Uterus (tissue), 4 donors: ENCODE results near the gene GSK3A. TPM values are rescaled to one million over a fixed set of nuclear protein-coding genes. Genes with fewer than 3 reads are reported as not detected.

Experiments used
- DNase-seq, 2 donors: peaks; one replicate each; pipeline ENCODE4 v3.0.0-alpha.2; 2019 to 2020
- H3K27ac ChIP-seq, 2 donors: fragments of 200-600 bp; sonication (generic); 1 replicate in 1 of 2; 2 replicates in 1 of 2; pipeline ENCODE4 v1.5.1; 2016 to 2018
- H3K27me3 ChIP-seq, 2 donors: fragments of 200-600 bp; sonication (generic); one replicate each; pipeline ENCODE4 v1.5.1; 2018 to 2019; ENCODE audit warnings: control low read depth in 1 of 2
- H3K36me3 ChIP-seq, 2 donors: fragments of 200-600 bp; sonication (generic); one replicate each; pipeline ENCODE4 v1.5.1; 2019; ENCODE audit warnings: control low read depth in 1 of 2
- H3K4me1 ChIP-seq, 2 donors: fragments of 200-600 bp; sonication (generic); one replicate each; pipeline ENCODE4 v1.5.1; 2018 to 2019; ENCODE audit warnings: control low read depth in 1 of 2
- H3K4me3 ChIP-seq, 2 donors: fragments of 200-600 bp; sonication (generic); 1 replicate in 1 of 2; 2 replicates in 1 of 2; pipeline ENCODE4 v1.5.1; 2018 to 2019; ENCODE audit warnings: mild to moderate bottlenecking in 1 of 2
- H3K9me3 ChIP-seq, 2 donors: fragments of 200-600 bp; sonication (generic); one replicate each; pipeline ENCODE4 v1.5.1; 2019; ENCODE audit warnings: control low read depth in 1 of 2
- POLR2A ChIP-seq, 2 donors: fragments of 450-650 bp; IDR thresholded peaks; one replicate each; pipeline ENCODE4 v1.6.1; 2016; ENCODE audit warnings: antibody characterized with exemption in 2 of 2, mild to moderate bottlenecking in 1 of 2, moderate library complexity in 1 of 2
- intact Hi-C: fragments of 100-400 bp; cut with DNase I; formaldehyde crosslinking; loops from one replicate; pipeline ENCODE4 v1.15.1; 2023; ENCODE audit warnings: low total_unique reads
- total RNA-seq, 4 donors: library from RNA; depleted of rRNA in 3 of 4; stranded (reverse); fragments of >200 nt in 3 of 4; gene quantifications; one replicate each; pipeline versions ENCODE4 v1.1.0 to v1.2.4, GENCODE V29; 2014 to 2023
- TF ChIP-seq, protein P1 (sequence below), 4 experiments: fragments of 200-600 bp in 2 of 4; fragments of 450-650 bp in 2 of 4; sonication (generic) in 2 of 4; IDR thresholded peaks; one replicate each; pipeline ENCODE4 v1.5.1; 2016 to 2019; ENCODE audit warnings: antibody characterized with exemption in 4 of 4, mild to moderate bottlenecking in 2 of 4, moderate library complexity in 1 of 4
- donor health status: DM: yes; HTN: yes; CAD: no.

The GSK3A gene
- total RNA-seq, 4 donors from 2014 or later: 3.5 to 44.3 (median 34.4) TPM

- intact Hi-C loops: no loop called here
- peak; percentile 98 to 100 for TF ChIP-seq POLR2A (IDR thresholded peaks at IDR 0.05)
- TF ChIP-seq, protein P1, sequence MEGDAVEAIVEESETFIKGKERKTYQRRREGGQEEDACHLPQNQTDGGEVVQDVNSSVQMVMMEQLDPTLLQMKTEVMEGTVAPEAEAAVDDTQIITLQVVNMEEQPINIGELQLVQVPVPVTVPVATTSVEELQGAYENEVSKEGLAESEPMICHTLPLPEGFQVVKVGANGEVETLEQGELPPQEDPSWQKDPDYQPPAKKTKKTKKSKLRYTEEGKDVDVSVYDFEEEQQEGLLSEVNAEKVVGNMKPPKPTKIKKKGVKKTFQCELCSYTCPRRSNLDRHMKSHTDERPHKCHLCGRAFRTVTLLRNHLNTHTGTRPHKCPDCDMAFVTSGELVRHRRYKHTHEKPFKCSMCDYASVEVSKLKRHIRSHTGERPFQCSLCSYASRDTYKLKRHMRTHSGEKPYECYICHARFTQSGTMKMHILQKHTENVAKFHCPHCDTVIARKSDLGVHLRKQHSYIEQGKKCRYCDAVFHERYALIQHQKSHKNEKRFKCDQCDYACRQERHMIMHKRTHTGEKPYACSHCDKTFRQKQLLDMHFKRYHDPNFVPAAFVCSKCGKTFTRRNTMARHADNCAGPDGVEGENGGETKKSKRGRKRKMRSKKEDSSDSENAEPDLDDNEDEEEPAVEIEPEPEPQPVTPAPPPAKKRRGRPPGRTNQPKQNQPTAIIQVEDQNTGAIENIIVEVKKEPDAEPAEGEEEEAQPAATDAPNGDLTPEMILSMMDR (IDR thresholded peaks at IDR 0.05): peak in 2 of 4 experiments; percentile 17 to 37
- H3K4me1 ChIP-seq: peaks cover 7 to 17% of the 10 kb centered on the region in 2 donors
- no peaks in the 10 kb centered on the region for H3K36me3 ChIP-seq
- H3K27ac ChIP-seq: peak within 1 kb of the TSS; percentile 99 to 100
- H3K4me3 ChIP-seq: peak within 1 kb of the TSS; percentile 85 to 88
- peak; percentile 93 to 95 for DNase-seq
- H3K27me3 ChIP-seq: no peaks in the 10 kb centered on the region
- no peaks in the 10 kb centered on the region for H3K9me3 ChIP-seq
Observed at GRCh38 chr19:42254850-42255765, 12.7 kb upstream of the GSK3A start, which contains the start of gene ERF. Gene ERF, minus strand, starts transcription at chr19:42255128. Its CDS starts 129 bp downstream, at chr19:42254999.

DNA sequence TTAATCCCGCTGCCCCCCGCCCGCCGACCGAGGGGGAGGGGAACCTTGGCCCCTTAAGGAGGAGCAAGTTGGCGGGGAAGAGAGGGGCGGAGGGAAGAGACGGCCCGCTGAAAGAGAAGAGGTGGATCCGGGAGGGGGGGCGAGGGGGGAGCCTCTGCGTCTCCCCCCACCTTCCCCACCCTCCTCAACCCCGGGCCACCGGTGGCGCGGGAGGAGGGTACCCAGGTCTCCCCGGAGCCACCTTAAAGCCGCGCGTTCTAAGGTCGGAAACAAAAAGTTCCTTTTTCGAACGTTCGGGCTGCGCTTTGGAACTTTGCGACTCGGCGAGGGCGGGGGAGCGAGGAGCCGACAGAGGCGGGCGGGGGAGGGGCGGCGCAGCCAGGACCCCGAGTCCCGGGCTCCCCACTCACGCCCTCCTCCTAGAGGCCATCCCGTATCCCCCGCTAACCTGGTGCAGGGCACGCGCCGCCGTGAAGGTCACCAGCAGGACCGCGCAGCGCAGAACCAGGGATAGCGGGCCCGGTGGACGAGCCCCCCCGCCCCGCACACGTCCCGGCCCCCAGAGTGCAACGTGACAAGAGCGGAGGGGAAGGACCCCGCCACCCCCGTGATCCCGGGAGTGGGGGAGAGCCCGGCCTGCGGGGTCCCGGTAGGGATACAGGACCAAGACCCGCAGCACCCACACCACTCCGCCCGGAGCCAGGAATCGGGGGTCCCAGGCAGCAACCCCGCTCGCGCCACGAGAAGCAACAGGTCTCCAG lies 11.9 kb upstream of the GSK3A start:
- Histone ChIP-seq H3K27me3 (no peaks in the 10 kb centered on the region), H3K9me3 (no peaks in the 10 kb centered on the region), H3K36me3 (no peaks in the 10 kb centered on the region), H3K4me1 (peaks cover 7 to 18% of the 10 kb centered on the region in 2 donors), H3K27ac (peak overlapping the region; percentile 99 to 100), H3K4me3 (peak overlapping the region; percentile 85 to 88)
- intact Hi-C loops: no loop called here
- peak; percentile 76 to 83 for DNase-seq
- TF ChIP-seq, protein P1 (IDR thresholded peaks at IDR 0.05): peak in 1 of 4 experiments; percentile 18
- peak in 1 of 2 donors; percentile 8 for TF ChIP-seq POLR2A (IDR thresholded peaks at IDR 0.05)

DNA sequence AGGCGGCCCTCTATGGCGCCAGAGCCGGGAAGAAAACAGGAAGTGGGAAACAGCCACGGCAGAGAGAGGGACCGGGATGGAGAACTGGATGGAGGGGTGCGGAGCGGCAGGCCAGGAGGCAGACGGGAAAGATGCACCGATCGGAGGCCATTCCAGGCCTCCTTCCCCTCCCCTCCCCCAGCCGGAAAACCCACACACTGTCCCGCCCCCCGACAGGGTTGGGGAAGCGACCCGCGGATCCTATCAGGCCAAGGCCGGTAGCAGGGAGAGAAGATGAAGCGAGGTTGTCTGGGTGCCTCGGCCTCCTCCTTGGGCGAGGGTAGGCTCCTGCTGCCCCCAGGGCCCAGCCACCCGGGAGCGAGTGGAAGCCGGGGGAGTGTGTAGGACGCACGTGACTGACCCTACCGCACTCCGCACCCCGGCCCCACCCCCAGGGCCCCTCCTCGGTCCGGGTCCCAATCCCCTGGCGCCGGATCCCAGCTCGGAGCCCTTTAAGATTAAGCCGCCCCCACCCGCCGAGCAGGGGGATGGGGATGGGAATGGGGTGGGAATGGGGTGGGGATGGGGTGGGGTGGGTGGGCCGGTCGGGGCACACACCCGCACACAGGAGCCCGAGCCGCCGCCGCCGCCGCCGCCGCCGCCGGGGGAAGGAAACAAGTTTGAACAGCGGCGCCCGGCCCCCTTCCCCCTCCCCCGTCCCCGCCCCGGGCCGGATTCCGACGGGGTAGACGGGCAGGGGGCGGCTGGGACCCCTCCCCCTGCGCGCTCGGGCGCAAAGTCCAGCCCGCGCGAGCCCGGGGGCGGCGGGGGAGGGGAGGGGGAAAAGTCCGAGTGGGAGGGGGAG lies 11.1 kb upstream of the GSK3A start:
- peak in 1 of 2 donors; percentile 34 for TF ChIP-seq POLR2A (IDR thresholded peaks at IDR 0.05)
- TF ChIP-seq, protein P1 (IDR thresholded peaks at IDR 0.05): no peak
- Histone ChIP-seq H3K36me3 (no peaks in the 10 kb centered on the region), H3K27ac (peak overlapping the region; percentile 99 to 100), H3K4me1 (peaks cover 7 to 18% of the 10 kb centered on the region in 2 donors), H3K27me3 (no peaks in the 10 kb centered on the region), H3K9me3 (no peaks in the 10 kb centered on the region), H3K4me3 (peak overlapping the region; percentile 85 to 88)
- intact Hi-C loops: no loop called here
- DNase-seq: peak; percentile 71 to 74

DNA sequence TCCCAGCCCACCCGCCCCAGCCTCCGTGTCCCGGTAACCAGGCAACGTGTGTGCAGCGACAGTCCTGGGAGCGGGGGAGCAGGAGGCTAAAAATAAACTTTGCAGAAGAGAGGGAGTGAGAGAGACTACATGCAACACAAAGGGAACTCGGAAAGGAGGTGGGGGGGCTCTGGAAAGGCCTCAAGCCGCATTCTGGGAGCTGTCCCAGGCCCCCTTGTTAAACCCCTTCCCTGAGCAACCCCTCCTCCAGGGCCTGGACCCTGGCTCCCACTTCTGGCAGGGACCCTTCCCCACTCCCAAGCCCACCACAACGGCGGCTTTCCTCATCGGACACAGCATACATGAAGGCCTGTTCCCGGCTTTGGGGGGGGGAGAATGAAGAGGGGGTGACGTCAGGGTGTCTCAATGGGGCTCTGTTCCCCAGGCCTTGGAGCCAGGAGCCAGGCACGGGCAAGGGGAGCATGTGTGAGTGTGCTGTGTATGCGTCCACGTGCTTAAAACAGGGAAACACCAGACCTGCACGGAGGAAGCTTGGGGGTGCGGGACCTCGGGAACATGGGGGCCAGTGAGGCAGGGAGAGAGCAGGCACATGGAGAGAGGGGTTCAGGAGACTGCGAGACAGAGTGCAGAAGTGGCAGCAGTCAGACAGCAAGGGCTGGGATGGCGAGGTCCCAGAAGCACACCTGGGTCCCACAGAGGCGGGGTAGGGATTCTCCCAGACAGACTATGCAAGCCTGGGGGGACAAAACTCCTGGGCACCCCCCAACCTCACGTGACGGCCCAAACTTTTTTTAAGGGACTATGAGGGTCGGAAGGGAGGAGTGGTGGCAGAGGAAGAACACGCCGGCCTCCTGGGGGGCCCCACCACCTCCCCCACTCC lies 10.2 kb upstream of the GSK3A start:
- DNase-seq: peak; percentile 67 to 73
- intact Hi-C loops: no loop called here

More for the DNA sequence above, 10.2 kb upstream of the GSK3A start:
- peaks cover 7 to 18% of the 10 kb centered on the region in 2 donors for H3K4me1 ChIP-seq
- H3K4me3 ChIP-seq: peak overlapping the region; percentile 85 to 88
- H3K27me3 ChIP-seq: no peaks in the 10 kb centered on the region
- H3K36me3 ChIP-seq: no peaks in the 10 kb centered on the region
- H3K9me3 ChIP-seq: no peaks in the 10 kb centered on the region
- peak overlapping the region; percentile 99 to 100 for H3K27ac ChIP-seq
- TF ChIP-seq, protein P1 (IDR thresholded peaks at IDR 0.05): no peak
- no peak for TF ChIP-seq POLR2A (IDR thresholded peaks at IDR 0.05)
